Stimulated activated naive CD8-positive, alpha-beta T cell treated with anti-CD3 and anti-CD28 coated beads, Interleukin-15, Interleukin-2, amounts not matched to agents 100 U/mL and 50 U/mL, for 24 hours (primary cell): ENCODE measurements around the gene RUNX2.

Source experiments
- ATAC-seq: fragments of 150-1000 bp; cut with Tn5 transposase; one replicate; pipeline ENCODE4 v1.10.0; 2021
- DNase-seq: peaks from one replicate; pipeline ENCODE4 v3.0.0; 2021

The RUNX2 gene

DNA sequence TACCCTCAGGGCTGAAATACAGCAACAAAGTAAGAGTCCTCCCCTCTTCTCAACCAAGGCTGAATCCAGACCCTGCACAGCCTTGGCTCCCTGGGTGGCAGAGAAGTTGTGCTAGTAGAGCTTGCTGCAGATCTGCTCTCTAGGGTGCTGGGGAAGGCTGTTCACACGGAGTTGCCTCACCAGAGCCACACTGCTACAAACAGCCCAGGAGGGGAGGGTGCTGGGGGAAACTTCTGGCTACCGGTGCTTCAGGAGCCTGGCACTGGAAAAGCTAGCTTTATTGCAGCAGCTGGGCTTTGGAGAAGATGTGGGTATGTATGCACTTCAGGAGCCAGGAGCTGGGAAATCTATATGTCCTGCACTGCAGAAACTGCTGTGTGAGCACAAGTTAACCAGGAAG, 87.2 kb downstream of the RUNX2 start:
- ATAC-seq, result no peak

DNA sequence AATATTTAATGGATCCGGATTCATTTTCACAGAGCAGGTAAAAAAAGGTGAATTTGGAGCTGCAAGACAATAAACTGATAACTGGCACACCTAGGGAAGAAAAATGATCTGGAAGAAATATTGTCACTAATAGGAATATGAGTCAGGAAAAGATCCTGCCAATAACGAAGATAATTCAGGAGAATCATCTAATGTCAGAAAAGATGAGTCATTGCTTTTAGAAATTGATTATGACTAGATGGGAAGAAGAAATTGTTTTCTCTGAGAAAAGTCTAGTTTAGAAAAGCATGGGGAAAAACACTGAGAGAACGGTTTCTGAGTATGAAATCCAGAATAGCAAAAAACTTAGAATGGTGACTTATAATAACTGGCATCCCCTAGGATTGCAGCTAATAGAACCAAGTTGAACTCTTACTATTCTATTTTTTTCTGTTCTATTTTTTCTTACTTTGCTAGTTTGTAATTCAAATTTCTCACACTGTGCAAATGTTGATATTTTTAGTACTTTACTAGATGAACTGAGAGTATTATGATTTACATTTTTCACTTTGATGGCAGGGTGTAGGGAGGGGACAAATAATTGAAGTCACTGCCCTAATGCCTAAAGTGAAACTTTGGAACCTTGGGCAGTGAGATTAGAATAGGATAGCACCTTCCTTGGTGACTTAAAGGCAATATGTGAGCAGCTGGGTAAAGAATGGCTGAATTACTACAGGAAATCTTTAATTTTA, 87.8 kb downstream of the RUNX2 start:
- ATAC-seq (no peak), DNase-seq (no peak)

More for the DNA sequence above, 87.2 kb downstream of the RUNX2 start:
- DNase-seq, result no peak

DNA sequence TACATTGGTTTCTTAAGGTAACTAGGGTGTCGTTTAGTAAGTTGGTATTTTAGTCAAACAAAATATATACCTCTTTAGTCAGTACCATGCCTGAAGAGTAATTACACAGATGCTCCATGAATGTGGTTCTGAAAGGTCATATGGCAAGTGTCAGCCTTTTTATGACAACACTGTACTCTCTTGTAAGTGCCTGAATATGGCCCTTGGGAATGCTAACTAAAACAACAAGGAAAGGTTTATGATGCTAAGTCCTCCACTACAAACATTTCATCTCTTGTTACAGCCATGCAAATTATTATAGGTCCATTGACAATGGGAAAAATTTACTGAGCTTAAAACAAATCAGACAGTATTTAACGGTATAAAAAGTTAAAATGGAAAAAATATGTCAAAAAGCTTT, 88.6 kb downstream of the RUNX2 start:
- ATAC-seq (peak; percentile 26), DNase-seq (no peak)

DNA sequence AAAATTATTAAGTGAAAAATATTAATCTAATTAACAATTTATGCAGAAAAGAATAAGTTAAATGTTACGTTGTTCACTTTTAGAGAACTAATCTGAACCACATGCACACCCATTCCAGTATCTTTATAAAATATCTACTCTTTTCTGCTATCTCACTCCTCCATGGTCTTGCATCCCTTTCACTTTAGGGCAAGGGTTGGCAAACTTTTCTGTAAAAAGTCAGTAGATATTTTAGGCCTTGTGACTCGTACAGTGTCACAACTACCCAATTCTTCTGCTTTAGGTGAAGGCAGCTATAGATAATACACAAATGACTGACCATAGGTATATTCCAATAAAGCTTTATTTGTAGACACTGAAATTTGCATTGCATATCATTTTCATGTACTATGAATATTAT, 89.3 kb downstream of the RUNX2 start:
- DNase-seq, result no peak
- ATAC-seq, result no peak

DNA sequence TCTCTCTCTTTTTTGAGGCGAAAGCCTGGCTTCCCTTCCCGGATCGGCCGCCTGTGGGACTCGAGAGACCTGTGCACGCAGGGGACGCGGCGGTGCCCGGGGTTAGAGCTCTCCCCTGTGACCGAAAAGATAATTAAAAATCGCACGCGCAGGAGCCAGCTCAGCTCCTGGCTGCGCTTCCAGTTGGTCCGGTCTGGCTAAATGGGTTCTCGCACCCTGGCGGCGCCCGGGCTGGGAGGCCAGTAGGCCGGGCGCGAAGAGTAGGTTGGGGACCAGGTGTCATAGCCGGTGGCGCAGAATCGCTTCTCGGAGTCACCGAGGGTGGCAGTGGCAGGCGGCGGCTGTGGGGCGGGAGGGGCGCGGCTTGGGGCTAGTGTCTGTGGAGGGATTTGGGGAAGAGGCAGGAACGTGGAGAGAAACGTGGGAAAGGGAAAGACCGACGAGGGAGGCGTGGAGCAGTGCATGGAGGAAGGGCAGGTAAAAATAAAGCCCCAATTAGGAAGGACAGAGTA, 91.5 kb downstream of the RUNX2 start:
- ATAC-seq (peak; percentile 38), DNase-seq (peak; percentile 74)

DNA sequence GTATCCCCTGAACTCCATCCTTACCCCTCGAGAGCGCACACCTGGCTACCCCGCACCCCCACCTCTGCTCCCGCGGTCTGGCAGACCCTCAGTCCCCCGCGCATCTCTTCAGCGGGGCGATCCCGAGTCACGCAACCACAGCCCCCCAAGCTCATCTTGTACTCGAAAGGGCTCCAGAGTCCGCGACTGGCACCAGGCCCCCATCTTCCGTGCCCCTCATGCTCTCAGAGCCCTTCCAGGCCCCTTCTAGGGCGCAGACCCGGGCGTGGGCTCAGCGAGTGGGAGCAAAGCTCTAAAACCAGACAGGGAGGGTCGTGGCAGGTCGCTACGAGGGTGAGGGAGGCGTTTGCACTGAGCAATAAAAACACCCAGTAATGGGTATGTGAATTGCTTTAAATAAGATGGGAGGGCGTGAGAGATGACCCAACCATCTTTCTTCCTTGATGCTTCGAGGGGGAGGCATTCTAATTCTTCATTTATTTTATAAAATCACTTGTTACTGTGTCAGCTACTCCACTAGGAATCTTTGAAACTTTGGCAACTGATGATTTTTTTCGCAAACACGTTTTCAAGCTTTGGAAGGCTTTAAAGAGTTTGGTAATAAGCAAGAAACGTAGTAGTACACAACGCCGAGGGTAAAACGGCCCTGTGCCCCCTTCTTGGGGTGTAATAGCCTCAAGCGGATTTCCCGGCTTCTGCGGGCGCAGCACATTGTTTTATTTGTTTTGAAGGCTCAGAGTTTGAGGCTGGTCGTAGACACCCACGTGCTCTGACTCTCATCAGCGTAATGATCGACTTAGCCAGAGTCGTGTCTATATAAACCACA, 92.2 kb downstream of the RUNX2 start:
- DNase-seq, result peak; percentile 66
- peak; percentile 35 for ATAC-seq

DNA sequence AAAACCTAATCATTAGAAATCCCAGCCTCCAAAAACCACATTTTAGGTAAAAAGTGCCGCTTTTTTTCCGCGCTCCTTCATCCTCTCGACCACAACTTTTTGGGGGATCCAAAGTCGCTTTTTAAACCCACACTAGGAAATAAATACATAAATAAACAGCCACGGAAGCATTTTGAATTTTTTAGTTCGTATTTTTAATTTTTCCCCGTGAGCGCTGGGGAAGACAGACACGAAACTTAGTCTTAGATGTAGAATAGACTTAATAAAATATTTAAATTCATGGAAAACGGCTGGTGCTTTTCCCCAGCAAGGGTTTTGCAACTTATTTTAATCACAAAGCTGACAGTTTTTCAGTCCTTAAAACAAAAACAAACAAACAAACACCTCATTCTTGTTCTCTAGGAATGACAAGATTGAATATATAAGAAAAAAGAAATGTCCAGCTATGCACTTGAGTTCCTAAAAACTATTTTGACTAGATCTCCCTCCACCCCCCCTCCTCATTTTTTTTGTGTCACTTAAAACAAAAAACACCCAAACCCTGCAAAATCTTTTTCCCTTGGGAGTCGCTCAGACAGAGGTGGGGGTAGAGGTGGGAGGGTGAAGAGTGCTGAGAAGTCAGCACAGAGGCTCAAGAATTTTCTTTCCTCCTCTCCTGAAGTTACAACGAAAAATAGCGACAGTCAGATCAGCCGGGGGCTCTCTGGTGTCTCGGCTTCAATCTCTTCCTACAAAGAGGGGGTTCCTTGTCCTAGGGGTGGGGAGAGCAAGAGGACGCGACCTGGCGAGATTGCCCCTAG, 93.0 kb downstream of the RUNX2 start:
- ATAC-seq (no peak), DNase-seq (no peak)

DNA sequence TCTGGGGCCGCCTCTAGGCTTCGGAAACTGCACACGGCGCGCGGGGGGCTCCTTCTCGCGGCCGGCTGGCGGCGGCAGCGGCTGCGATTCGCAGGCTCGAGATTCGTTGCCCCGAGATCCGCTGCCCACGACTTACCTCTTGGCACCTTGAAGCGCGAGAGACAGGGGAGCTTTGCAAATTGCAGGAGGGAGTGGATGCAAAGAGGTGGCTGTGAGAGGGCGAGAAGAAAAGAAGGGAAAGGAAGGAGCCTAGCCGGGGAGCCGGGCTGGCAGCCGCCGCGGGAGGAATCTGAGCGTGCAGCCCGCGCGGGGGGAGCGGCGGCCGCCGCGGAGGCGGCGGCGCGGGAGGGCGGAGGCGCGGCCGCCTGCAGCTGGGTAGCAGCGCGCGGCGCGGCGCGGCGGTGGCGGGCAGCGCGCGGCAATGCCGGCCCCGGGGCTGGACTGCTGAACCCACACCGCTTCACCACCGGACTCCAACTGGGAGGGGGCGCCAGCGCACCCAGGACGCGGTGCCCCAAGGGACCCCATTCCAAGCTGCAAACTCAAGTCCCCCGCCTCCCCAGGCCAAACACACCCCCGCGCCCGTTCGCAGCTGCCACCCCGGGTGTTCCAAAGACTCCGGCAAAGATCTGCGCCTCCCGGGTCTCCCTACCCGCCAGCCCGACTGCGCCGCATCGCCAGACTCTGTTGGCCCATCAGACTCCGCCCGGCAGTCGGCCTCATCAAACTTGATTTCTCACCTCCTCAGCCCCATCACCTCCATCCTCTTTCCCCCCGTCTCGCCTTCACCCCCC, 93.8 kb downstream of the RUNX2 start:
- peak; percentile 70 for DNase-seq

DNA sequence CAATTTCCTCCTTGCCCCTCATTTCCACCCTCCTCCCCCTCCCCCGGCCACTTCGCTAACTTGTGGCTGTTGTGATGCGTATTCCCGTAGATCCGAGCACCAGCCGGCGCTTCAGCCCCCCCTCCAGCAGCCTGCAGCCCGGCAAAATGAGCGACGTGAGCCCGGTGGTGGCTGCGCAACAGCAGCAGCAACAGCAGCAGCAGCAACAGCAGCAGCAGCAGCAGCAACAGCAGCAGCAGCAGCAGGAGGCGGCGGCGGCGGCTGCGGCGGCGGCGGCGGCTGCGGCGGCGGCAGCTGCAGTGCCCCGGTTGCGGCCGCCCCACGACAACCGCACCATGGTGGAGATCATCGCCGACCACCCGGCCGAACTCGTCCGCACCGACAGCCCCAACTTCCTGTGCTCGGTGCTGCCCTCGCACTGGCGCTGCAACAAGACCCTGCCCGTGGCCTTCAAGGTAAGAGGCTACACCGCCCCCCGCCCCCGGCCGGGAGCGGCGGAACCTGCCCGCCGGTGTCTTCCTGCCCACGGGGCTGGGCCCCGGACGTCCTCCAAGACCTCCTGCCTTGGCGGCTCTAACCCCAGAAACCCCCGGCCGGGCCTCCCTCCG, 94.5 kb downstream of the RUNX2 start:
- ATAC-seq (peak; percentile 14), DNase-seq (peak; percentile 60)

More for the DNA sequence above, 93.8 kb downstream of the RUNX2 start:
- ATAC-seq, result peak; percentile 6

DNA sequence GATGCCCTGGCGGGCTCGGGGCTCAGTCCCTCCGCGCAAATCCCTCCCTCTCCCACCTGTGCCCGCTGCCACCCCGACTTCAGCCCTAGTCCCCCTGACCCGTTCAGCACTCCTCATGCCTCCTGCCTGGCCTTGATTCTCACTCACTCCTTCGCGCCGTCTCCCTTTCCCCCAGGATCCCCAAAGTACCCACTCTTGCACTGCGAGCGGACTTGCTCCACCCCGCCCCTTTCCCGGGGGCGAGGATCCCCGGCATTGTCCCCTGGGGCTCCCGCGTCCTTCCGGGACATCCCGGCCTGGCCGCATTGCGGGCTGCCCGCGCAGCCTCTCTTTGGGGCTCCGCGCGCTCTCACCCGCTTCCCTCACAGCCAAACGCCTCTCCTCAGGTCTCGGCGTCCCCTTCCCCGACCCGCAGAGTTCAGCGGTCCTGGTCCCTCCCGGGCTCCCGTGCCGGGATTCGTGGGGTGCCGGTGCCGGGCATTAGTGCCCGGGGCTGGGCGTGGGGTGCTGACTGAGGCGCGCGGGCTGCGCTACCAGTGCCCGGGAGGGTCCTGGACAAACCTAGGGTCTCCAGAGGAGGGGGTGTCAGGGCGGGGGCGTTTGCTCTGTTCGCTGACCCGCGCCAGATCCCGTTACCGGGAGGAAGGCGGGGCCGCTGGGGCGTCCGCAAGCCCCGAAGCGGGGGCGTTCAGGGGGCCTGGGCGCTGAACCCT, 95.1 kb downstream of the RUNX2 start:
- peak; percentile 58 for DNase-seq

DNA sequence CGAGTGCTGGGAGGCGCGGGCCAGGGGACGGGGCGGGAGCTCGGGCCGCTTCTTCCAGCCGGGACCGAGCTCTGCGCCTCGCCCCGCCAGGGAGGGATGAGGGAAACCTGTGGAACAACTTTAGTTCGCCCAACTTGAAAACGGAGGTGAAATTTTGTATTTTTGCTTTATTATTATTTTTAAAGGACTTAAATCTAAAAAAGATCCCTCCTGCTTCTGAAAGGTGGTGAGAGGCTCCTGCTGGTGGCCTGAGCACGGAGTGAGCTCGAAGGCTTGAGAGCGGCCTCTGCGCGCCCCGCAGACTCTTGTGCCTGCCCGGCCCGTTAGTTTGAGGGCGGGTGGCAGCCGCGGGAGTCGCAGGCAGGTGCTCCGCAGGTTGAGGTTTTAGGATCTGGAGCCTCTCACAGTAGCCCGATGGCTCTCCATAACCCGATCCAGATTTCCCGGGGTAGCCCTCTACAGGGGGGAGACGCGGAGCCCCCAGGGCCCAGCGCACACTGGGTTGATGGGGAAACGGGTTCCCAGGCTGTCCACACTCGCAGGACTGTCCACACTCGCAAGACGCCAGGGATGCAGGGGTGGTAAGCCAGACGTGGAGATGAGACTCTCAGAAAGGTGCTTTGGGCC, 95.8 kb downstream of the RUNX2 start:
- ATAC-seq (no peak), DNase-seq (peak; percentile 42)

More for the DNA sequence above, 95.1 kb downstream of the RUNX2 start:
- no peak for ATAC-seq

DNA sequence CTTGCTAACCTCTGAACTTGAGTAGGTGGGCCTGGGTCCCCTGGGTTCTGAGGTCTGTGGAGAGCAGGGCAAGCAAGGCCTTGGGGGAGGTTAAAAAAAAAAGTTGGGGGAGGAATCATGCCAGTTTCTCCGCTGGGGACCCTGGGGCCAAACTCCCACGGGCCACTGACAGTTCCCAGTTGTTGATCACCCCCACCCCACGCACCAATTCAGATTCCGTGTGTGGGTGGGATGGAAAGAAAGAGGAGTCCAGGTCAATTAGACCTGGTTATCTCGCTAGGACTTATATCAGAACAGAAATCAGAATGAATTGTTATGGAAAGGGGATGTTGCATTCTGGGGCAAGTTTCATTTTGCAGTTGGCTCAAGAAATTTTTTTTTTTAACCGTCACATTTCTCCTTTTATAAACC, 96.3 kb downstream of the RUNX2 start:
- DNase-seq (peak; percentile 53), ATAC-seq (no peak)

DNA sequence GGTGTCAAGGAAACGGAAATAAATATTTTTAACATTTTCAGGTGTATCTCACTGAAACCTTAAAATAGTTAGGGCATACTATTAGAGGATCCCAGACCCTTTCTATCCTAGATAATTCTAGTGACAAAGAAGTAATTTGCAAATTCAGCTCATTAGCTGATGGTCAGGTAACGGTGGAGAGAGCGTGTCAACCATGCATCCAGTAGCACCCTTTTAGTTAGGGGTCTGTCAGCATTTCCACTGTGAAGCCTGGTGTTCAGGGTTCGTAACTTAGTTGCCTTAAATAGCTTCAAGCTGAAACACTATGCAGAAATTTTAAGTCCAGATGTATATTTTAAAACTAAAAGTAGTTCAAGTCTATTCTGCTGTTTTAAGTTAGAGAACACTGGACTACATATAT, 98.1 kb downstream of the RUNX2 start:
- DNase-seq (no peak), ATAC-seq (no peak)

DNA sequence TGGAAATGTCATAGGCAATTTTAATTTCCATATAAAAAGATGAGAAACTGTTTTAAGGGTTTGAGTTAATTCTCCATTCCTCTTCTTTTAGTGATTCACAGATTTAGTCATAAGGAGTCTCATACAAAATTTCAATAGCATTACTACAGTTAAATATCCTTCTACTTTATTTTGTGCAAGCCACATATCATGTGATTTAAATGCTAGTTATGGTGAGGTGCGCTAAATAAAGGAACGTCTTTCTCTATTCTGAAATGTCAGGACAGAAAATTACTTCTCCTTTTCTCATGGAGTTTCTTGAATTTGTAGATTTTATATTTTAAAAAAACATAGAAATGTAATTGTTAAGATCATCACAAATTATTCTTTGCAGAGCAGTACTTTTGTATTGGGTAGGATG, 99.6 kb downstream of the RUNX2 start:
- DNase-seq, result no peak
- ATAC-seq, result no peak

DNA sequence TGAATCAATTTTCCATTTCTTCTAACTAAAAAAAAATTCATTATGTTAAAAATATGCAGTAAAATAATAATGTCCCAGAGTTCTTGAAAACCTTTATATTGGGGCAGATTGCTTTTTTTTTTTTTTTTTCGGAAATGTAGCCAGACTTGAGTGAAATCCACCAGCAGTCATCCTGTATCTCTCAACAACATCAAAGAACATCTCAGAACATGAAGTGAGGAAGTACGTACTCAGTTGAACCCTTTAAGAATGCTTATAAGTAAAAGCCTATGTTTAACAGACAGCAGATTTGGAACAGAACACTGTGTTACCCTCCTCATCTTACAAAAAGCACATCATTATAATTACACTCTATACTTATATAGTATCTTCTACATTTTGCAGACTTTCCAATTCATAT, 100.6 kb downstream of the RUNX2 start:
- ATAC-seq, result no peak
- no peak for DNase-seq

DNA sequence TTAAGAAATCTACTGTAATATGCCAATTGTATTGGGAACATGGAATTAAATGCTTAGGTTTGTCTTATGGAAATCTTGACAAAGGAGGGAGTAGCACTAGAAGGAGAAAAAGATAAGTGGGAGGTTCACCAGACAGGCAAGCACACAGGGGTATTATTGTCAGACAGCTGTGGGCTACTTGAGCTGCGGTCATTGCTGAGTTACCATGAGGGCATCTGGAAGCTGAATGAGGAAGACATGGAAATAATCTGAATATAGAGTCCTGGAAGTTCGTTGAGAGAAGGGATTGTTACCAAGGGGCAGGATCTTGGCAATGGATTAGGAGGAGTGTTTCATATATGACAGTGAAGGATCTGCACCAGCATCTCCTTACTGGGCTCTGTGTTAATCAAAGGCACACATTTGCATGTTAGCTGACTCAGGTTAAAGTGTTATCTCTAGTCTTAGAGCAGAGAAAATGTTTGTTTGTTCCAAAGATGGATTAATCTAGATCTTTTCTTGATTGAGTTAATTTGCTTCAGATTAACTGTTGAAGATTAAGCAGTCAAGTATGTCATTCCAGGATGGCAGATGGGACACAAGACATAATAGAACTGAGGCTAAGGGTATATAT, 102.6 kb downstream of the RUNX2 start:
- ATAC-seq, result no peak
- DNase-seq, result no peak

DNA sequence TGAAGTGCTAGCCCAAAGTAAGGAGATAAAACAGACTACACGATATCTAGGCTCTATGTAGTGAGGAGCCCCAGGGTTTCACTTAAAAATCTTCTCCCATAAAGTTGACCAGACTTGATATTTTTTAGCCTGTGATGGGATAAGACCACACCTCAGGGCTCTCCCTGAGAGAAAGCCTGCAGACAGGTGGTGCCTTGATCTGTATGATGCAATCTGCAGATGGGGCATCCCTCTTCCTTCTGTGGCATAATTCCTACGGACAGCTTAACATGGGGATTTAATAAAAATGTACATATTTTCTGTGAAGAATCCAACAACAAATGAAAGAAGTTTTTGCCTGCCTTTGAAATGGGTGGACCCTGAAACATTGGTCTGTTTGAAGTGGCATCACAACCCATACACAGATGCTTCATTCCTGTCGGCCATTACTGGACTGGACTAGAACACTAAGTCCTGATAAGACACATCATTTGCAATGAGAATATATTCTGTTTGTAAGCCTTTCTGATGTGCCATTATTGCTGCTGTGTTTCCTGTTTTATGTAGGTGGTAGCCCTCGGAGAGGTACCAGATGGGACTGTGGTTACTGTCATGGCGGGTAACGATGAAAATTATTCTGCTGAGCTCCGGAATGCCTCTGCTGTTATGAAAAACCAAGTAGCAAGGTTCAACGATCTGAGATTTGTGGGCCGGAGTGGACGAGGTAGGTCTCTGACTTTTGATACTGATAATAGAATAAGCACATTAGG, 103.4 kb downstream of the RUNX2 start:
- ATAC-seq (no peak), DNase-seq (no peak)

DNA sequence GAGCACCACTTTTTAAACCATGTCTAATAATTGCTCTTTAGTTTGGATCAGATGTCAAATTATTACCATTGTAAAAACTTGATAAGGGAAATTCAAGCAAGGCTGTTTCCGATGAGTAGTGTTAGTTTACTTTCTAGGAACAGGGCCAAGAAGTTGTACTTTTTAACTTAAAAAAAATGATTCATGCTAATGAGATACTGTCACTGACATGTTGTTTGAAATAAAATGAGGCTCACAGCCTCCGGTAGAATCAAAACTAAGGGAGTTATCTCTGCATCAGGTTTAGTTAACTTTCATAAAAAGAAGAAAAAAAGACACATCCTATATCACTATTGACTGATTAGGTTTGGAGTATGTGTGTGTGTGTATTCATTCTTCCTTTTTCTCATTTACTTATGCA, 104.8 kb downstream of the RUNX2 start:
- ATAC-seq, result no peak
- DNase-seq, result no peak
